Loucy (cell line): ENCODE results near the gene PPIP5K1.

Experiments used
- H2AFZ ChIP-seq: fragments of 200-600 bp; sonication (generic); 2 replicates; pipeline ENCODE4 v1.6.0; 2016; ENCODE audit warnings: antibody characterized with exemption, mild to moderate bottlenecking, low read length, moderate library complexity
- H3F3A ChIP-seq: fragments of 200-600 bp; 2 replicates; pipeline ENCODE4 v1.6.0; 2016; ENCODE audit warnings: antibody characterized with exemption, low read depth, mild to moderate bottlenecking
- H3K27me3 ChIP-seq: fragments of 200-600 bp; sonication (generic); 2 replicates; pipeline ENCODE4 v1.6.1; 2014; ENCODE audit warnings: low read length, mild to moderate bottlenecking; ENCODE audit not compliant: insufficient read depth, poor library complexity, severe bottlenecking
- H3K36me3 ChIP-seq: fragments of 200-600 bp; sonication (generic); 2 replicates; pipeline ENCODE4 v1.6.1; 2016; ENCODE audit warnings: low read length; ENCODE audit not compliant: insufficient read depth
- H3K4me1 ChIP-seq: fragments of 200-600 bp; sonication (generic); 2 replicates; pipeline ENCODE4 v1.5.1; 2014; ENCODE audit warnings: low read length, mild to moderate bottlenecking; ENCODE audit not compliant: insufficient read depth, poor library complexity, severe bottlenecking
- H3K4me2 ChIP-seq: fragments of 200-600 bp; sonication (generic); 2 replicates; pipeline ENCODE4 v1.6.0; 2014; ENCODE audit warnings: antibody characterized with exemption, low read length, low read depth, mild to moderate bottlenecking; ENCODE audit not compliant: poor library complexity, severe bottlenecking
- H3K4me3 ChIP-seq: fragments of 200-600 bp; sonication (generic); 2 replicates; pipeline ENCODE4 v1.5.1; 2014; ENCODE audit warnings: low read length, mild to moderate bottlenecking, mixed read lengths; ENCODE audit not compliant: poor library complexity, severe bottlenecking
- H3K79me2 ChIP-seq: fragments of 200-600 bp; sonication (generic); 2 replicates; pipeline ENCODE4 v1.6.1; 2014; ENCODE audit warnings: low read length; ENCODE audit not compliant: insufficient read depth
- H3K9ac ChIP-seq: fragments of 200-600 bp; sonication (generic); 2 replicates; pipeline ENCODE4 v1.6.0; 2014; ENCODE audit warnings: mild to moderate bottlenecking, low read depth, low read length, moderate library complexity; ENCODE audit not compliant: poor library complexity, severe bottlenecking
- H3K9me2 ChIP-seq: fragments of 200-600 bp; sonication (generic); replicated peaks from 2 replicates; pipeline ENCODE4 v1.6.1; 2016; ENCODE audit warnings: low read depth, low read length, mixed read lengths
- H3K9me3 ChIP-seq: fragments of 200-600 bp; sonication (generic); 2 replicates; pipeline ENCODE4 v1.6.1; 2014; ENCODE audit warnings: mild to moderate bottlenecking, antibody characterized with exemption, low read length, low read depth; ENCODE audit not compliant: insufficient read depth
- H4K20me1 ChIP-seq: fragments of 200-600 bp; sonication (generic); 2 replicates; pipeline ENCODE4 v1.6.0; 2014; ENCODE audit warnings: antibody characterized with exemption, low read length, mild to moderate bottlenecking; ENCODE audit not compliant: insufficient read depth, poor library complexity, severe bottlenecking
- EZH2phosphoT487 ChIP-seq: fragments of 200-600 bp; IDR thresholded peaks from 2 replicates; pipeline ENCODE4 v1.6.1; 2018; ENCODE audit warnings: antibody characterized with exemption, mild to moderate bottlenecking, moderate library complexity, borderline replicate concordance
- TF ChIP-seq, protein P1 (sequence below): fragments of 200-600 bp; sonication (generic); conservative IDR thresholded peaks from 2 replicates; pipeline ENCODE4 v1.5.1; 2014; ENCODE audit warnings: mild to moderate bottlenecking, antibody characterized with exemption, low read length

Gene PPIP5K1

DNA sequence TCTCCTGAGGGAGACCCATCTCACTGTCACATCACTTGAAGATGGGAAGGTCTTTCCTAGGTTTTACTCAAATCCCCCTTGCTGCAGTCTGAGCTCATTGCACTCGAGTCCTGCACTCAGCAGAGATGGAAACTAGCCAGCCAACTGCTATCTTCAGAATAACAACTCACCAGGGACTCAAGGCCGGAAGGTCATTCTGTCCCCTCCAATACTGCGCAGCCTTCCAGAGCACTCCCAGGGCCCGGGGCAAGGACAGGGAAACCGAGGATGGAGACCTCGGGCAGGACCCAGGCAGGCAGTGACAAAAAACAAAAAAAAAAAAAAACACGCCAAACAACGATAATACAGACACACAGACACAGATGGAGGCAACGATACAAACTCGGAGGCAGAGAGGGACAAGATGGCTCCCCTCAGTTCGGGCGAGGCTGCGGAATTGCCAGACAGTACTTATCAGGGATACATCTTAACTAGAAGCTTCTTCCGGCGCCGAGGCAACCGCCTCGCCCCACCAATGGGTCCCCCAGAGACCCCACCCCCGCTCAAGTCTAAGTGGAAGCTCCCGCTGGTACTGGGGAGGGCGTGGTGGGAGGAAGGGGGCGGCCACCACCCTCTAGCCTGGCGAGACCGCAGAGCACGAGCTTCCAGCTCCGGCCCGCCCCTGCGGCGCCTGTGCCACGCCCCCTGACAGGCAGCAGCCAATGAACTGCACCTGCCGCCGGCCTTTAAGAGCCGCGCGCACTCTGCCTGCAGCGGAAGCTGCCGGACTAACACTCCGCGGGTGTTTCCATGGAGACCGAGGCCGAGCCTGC is 79.6 kb downstream of the PPIP5K1 start:
- H3K9ac ChIP-seq, result peak overlapping the region; percentile 86
- no peaks in the 10 kb centered on the region for H3K9me2 ChIP-seq
- H3K79me2 ChIP-seq, result peaks cover 16% of the 10 kb centered on the region
- H4K20me1 ChIP-seq, result no peaks in the 10 kb centered on the region
- TF ChIP-seq EZH2phosphoT487, result no peak
- TF ChIP-seq, protein P1, sequence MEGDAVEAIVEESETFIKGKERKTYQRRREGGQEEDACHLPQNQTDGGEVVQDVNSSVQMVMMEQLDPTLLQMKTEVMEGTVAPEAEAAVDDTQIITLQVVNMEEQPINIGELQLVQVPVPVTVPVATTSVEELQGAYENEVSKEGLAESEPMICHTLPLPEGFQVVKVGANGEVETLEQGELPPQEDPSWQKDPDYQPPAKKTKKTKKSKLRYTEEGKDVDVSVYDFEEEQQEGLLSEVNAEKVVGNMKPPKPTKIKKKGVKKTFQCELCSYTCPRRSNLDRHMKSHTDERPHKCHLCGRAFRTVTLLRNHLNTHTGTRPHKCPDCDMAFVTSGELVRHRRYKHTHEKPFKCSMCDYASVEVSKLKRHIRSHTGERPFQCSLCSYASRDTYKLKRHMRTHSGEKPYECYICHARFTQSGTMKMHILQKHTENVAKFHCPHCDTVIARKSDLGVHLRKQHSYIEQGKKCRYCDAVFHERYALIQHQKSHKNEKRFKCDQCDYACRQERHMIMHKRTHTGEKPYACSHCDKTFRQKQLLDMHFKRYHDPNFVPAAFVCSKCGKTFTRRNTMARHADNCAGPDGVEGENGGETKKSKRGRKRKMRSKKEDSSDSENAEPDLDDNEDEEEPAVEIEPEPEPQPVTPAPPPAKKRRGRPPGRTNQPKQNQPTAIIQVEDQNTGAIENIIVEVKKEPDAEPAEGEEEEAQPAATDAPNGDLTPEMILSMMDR, result peak; percentile 30
- no peaks in the 10 kb centered on the region for H3K27me3 ChIP-seq
- no peaks in the 10 kb centered on the region for H3K9me3 ChIP-seq
- peak overlapping the region; percentile 93 for H3K4me3 ChIP-seq
- H3K36me3 ChIP-seq, result no peaks in the 10 kb centered on the region
- peak overlapping the region; percentile 90 for H3K4me2 ChIP-seq
- peaks cover 40% of the 10 kb centered on the region for H3K4me1 ChIP-seq
- H3F3A ChIP-seq, result no peaks in the 10 kb centered on the region
- peak overlapping the region; percentile 97 for H2AFZ ChIP-seq

- Histone ChIP-seq H3K27me3 (no peaks in the 10 kb centered on the region), H3K4me3 (peak overlapping the region; percentile 93), H4K20me1 (no peaks in the 10 kb centered on the region), H3K79me2 (peaks cover 16% of the 10 kb centered on the region), H3F3A (no peaks in the 10 kb centered on the region), H3K9me3 (no peaks in the 10 kb centered on the region), H3K9ac (peak overlapping the region; percentile 86), H3K4me1 (peaks cover 39% of the 10 kb centered on the region), H3K9me2 (no peaks in the 10 kb centered on the region), H2AFZ (no peak overlapping the region; the same call in 1 of the 2 replicates), H3K36me3 (no peaks in the 10 kb centered on the region), H3K4me2 (peak overlapping the region; percentile 77)
- no peak for TF ChIP-seq EZH2phosphoT487
- TF ChIP-seq, protein P1, result no peak
Observed at GRCh38 chr15:43509660-43510199, 80.3 kb downstream of the PPIP5K1 start.

GRCh38 chr15:43508991-43509659 is 80.9 kb downstream of the PPIP5K1 start:
- peak overlapping the region; percentile 93 for H3K4me3 ChIP-seq
- H2AFZ ChIP-seq, result no peak overlapping the region
- H3K9me3 ChIP-seq, result no peaks in the 10 kb centered on the region
- peak overlapping the region; percentile 77 for H3K4me2 ChIP-seq
- H3K79me2 ChIP-seq, result peaks cover 16% of the 10 kb centered on the region
- no peak for TF ChIP-seq EZH2phosphoT487
- TF ChIP-seq, protein P1, result no peak
- H4K20me1 ChIP-seq, result no peaks in the 10 kb centered on the region
- no peaks in the 10 kb centered on the region for H3K36me3 ChIP-seq
- no peaks in the 10 kb centered on the region for H3K9me2 ChIP-seq
- peaks cover 36% of the 10 kb centered on the region for H3K4me1 ChIP-seq
- H3K9ac ChIP-seq, result peak overlapping the region; percentile 86
- H3F3A ChIP-seq, result no peaks in the 10 kb centered on the region
- H3K27me3 ChIP-seq, result no peaks in the 10 kb centered on the region
